Activated CD8-positive, alpha-beta memory T cell treated with anti-CD3 and anti-CD28 coated beads, Interleukin-2, amount 50 U/mL, for 48 hours (primary cell): ENCODE measurements around the gene ABCD3.
"Not testable (repeated sequence)": the region's sequence is repeated elsewhere in the genome, so short reads cannot be mapped to it uniquely, and the experiment has no call there.

ENCODE experiments used
- DNase-seq: peaks from one replicate; pipeline ENCODE4 v3.0.0-alpha.2; 2020

ABCD3 gene

DNA sequence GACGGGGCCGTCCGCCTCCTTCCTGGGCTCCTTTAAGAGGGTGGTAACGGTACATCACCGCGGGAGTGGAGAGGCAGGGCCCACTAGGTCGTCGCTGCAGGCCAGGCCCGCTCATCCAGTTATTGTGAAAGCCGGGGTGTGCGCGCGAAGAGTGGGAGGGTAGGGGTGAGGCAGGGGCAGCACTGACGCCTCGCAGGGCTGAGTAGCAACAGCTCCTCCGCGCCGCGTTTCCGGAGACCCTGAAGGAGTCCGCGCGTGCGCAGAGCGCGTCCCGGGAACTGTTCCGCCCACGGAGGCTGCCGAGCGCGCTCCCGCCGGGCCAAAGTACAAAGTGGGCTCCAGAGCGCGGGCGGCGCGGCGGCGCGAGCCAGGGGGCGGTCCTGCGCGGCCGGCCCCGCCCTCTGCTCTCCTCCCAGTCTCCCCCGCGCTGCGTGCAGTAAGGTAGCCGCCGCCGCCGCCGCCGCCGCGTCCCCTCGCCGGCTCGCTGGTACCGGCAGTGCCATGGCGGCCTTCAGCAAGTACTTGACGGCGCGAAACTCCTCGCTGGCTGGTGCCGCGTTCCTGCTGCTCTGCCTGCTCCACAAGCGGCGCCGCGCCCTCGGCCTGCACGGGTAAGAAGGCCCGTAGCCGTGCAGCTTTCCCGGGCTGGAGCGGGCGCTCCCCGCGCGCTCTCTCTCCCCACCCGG is at the start of gene ABCD3:
Gene ABCD3, plus strand, starts transcription at position 412 of the 686 bp plus-strand sequence. Its CDS starts 90 bp downstream, at position 502.
- DNase-seq: peak; percentile 99

DNA sequence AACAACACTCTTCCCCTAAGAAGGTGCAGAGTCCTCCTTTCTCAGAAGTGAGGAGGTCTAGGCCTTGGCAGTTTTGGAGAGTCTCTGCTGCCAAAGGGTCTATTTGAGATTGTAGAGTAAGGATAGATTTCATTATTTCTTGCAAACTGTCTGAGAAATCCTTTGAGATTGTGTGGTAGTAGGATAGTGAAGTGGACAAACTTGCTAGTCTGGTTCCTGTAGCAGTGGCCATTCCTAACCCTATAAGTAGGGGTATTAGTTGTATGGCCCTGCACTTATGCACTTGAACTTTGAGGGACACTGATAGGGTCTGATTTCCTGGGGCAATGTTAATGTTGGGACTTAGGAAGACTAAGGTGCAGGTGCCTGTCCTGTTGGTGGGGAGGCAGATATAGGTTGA is 45.4 kb upstream of the ABCD3 start:
- DNase-seq: not testable (repeated sequence)

DNA sequence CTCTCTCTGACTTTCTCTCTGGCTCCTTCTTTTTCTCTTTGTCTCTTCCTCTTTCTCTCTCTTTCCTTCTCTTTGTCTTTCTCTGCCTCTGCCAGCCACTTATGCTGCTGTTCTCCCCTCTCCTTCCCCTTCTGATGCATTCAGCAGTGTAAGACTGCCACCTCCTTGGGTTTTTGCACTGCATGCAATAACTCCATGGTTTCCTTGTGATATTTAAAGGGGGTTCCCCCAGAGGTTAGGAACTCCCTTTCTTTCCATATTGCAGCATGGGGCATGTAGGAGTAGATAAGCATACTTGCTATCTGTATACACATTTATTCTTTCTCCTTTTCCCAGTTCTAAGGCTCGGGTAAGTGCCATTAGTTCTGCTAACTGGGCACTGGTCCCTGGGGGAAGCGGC is 44.9 kb upstream of the ABCD3 start:
- DNase-seq: not testable (repeated sequence)

DNA sequence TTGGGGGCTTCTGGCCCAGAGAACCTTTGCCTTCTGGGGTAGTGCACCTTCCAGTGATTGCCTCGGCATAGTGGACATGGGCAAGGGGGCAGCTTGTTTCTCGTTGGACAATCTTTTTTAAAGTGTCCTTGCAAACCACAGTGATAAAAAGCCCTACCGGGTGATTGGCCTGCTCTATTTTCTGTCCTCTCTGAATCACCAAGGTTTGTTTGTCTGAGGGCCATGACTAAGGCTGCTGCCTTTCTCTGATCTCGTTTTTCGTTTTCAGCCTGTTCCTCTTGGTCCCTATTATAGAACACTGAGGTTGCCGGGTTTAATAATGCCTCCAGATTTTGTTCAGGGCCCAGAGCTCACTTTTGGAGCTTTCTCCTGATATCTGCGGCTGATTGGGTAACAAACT is 42.5 kb upstream of the ABCD3 start:
- not testable (repeated sequence) for DNase-seq

DNA sequence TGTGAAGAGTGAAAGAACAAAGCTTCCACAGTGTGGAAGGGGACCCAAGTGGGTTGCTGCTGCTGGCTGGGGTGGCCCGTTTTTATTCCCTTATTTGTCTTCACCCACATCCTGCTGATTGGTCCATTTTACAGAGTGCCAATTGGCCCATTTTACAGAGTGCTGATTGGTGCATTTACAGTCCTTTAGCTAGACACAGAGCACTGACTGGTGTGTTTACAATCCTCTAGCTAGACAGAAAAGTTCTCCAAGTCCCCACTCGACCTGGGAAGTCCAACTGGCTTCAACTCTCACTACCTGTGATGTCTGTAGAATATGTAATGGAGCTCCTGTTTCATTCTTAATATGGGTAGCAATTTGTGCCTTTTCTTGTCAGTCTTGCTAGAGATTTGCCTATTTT is 39.7 kb upstream of the ABCD3 start:
- DNase-seq: not testable (repeated sequence)

DNA sequence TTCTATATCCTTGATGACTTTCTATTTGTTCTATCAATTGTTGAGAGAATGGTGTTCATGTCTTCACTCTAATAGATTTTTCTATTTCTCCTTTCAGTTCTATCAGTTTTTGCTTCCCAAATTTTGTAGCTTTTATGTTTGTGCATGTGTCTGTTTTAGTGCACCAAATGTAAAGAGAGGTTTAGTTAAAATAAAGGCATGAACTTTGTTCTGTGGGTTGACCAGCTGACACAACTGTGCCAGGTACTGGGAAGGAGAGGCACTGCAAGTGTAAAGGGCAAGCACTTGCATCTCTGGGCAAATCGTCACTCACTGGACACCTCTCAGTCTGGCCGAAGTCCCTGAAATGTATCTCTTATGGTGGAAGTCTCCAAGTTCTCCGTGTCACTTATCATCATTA is 38.6 kb upstream of the ABCD3 start:
- no peak for DNase-seq

DNA sequence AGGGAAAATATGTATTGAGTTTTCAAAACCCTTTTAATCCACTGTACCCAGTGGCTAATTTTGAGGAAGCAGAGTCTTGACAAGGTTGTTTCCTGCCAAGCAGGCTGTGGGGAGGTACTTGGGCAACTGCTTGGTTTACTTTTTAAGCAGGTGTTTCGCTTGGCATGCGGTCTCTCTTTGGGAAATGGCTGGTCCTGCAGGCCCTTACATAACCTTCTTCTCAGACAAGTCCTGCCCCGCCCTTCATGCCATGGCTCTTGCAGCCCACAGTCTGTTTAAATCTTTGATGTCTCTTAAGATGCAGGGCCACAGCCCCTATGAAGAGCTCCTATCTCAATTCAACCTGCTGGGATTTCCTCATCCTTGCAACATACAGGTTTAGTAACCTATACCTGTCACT is 36.0 kb upstream of the ABCD3 start:
- DNase-seq: no peak

DNA sequence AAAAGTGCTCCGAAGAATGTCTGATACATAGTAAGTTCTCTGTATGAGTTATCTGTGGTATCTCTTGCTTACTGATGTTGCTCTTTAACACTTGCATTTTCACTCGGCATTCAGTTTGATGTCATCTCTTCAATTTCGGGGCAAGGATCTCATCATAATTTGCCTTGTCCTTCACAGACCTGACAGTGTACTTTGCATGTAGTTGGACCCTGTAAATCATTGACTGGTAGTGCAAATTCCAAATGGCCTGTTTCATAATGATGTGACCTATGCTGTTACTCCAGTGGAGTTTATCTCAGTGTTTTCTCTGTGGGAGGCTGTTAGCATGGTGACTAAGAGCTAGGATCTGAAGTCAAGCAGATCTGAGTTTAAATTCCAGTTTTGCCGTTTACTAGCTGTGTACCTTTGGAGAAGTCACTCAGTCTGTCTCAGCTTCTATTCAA is 34.2 kb upstream of the ABCD3 start:
- no peak for DNase-seq

DNA sequence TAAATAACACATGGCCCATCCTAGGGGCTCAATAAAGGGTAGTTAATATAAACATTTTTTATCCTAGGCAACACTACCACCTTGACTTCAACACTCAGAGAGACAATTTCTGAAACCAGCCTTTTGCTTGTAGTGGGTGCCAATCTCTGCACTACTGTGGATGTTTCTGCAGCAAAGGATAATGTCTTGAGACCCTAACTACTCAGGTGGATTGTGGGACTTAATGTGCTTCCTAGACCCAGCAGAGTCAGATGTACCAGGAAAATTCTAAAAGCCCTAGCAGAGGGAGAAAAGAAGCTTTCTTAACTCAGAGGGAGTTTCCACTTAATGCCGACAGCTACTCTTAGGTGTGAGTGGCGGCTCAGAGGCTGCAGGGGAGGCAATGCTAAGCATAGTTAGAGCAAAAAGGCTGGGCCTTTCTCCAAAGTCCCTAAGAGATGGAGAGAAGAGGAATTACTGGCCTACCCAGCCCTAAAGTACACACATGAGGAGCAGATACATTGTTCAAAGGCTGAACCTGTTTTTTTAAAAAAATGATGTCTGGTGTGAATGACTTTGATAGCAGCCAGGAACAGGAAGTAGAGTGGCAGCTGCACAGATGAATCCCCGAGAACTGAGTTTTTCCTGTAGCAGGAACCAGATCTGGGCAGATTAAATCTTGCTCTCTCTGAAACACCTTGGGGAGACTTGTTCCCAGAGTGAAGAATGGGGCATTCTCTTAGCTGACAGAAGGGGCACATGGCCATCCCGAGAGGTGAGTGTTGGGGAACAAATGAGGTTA is 33.5 kb upstream of the ABCD3 start:
- DNase-seq: no peak

DNA sequence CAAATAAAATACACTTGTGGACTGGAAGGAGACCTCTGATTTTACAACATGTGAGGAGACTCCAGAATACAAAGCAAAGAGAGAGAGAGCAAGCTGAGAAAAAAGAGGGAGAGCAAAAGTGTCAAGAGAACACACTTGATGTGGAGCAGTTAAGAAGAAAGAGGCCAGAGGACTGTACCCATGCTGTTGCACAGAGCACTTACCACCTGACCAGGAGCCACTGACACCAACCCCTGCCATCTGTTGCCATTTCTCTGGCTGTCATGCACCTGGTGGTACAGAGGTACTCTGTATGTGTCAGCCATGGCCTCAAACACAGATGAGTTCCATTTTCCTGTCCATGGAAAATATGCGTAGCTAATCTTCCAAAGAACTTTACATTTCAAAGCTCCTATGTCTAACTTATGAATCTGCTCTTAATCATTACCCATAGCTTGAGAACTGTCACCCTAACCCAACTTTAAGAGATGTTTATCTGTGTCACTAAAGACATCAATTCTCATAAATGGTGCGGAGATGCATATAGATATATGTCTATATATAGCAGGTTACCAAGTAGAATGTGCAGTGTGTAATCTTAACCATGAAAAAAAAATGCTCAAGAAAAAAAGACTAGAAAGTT is 32.8 kb upstream of the ABCD3 start:
- peak; percentile 73 for DNase-seq

DNA sequence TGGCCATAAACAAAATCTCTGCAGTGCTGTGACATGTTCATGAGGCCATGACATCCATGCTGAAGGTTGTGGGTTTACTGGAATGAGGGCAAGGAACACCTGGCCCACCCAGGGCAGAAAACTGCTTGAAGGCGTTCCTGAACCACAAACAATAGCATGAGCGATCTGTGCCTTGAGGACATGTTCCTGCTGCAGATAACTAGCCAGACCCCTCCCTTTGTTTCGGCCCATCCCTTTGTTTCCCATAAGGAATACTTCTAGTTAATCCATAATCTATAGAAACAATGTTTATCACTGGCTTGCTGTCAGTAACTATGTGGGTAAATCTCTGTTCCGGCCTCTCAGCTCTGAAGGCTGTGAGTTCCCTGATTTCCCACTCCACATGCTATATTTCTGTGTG is 28.9 kb upstream of the ABCD3 start:
- no peak for DNase-seq

DNA sequence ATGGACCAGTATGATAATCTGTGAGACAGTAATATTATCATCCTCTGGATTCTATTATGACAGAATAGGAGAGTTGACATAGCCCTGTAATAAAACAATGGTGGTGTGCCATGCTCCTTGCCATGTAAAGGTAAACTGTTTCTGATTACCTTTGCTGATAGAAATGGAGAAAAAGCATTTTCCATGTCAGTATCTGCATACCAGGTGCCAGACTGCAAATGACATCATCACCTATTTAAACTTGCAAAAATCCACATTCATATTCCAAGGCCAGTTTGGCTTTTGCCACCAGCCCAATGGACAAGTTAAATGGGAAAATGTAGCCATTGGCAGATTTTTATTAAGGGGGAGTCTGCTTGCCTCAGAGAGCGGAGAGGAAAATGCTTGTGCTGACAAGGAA is 23.9 kb upstream of the ABCD3 start:
- DNase-seq: no peak

DNA sequence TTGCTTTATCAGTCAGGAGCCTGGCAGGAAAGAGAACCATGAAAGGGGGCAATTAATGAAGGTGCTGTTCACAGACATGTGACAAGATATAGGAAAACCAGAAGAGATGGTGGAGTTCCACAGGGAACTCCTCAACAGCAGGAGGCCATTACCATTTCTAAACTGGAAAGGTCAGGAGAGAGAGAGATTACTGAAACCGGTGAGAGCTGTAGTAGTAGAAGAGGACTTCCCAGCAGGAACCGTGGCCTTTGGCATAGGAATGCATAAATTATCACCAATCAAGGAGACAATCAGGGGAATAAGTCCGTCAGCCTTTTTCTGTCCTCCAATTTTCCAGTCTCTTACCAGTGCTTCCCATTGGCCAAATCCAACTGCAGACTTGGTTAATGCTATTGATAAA is 23.0 kb upstream of the ABCD3 start:
- DNase-seq: no peak

DNA sequence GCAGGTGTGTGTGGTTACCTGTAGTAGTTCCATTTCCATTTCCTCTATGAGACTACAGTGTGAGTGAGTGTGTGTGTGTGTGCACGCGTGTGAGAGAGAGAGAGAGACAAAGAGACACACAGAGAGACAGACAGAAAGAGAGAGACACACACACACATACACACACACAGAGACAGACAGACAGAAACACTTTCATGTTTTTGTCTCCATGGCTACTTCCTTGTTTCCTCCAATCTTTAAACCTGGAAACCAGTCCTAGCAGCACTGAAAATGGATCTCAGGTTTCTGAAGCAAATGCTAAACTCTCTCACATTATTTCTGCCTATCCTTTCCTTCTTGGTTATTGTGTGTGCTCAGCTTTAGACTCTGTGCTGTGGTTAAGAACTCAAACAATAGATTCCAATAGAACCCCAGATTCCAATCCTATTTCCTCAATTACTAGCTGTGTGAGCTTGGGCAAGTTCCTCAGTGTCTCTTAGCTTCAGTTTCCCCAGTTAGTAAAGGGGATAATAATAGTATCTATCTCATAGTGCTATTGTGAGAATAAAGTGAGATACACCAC is 22.4 kb upstream of the ABCD3 start:
- DNase-seq: no peak

DNA sequence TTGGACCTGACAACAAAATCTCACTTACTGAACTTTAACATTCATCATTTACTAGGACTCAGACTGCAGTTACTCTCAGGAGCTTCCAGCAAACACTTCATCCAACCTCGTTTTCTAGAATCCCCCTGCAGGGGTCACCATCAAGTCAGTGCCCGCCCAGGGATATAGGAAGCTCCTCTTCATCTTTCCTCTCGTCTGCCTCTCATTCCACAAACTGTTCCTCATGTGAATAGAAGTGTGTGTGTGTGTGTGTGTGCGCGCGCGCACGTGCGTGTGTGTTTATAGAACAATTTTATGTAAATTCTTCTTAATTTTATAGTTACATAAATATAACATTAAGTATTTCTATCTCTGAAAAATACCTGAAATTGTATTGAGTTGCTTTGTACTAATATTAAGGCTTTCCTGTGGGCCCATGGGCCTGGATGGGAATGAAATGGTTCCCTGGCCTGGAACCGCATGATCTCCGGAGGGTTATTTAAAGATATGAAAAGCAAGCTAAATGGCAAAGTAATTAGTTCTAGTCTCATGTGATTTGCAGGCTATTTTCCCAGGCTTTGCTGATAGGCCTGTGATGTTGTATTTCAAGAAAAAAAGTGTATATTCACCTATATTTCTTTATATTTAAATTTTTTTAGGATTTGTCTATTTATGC is 21.7 kb upstream of the ABCD3 start:
- DNase-seq: no peak

DNA sequence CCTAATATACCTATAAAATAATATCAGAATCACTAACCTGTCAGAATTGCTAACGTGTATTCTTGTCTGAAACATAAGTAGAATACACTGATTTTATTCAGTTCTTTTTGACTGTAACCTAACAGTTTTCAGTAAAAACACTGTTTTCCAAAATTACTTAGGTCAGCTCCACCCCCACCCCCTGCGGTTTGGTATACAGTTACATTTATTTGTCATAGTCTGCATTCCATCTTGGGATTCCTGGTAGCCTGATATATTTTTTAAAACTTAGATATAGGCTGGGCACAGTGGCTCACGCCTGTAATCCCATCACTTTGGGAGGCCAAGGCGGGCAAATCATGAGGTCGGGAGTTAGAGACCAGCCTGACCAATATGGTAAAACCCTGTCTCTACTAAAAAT is 19.8 kb upstream of the ABCD3 start:
- DNase-seq: no peak

DNA sequence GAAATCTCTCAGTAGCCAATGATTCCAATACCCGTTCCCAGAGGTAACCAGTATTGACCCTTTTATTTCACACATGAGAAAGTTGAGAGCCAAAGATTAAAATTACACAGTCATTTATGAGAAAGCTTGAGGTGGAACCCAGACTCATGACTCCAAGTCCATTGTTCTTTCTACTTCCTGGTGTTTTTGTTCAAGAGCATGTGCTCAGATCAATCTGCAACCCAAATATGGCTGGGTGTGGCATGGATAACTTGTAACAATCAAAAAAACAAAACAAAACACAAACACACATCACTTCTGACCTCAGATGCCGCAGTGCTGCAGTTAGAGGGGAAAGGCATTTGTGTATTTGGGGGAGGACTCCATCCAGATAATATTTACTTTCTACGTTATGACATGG is 18.7 kb upstream of the ABCD3 start:
- DNase-seq: no peak

DNA sequence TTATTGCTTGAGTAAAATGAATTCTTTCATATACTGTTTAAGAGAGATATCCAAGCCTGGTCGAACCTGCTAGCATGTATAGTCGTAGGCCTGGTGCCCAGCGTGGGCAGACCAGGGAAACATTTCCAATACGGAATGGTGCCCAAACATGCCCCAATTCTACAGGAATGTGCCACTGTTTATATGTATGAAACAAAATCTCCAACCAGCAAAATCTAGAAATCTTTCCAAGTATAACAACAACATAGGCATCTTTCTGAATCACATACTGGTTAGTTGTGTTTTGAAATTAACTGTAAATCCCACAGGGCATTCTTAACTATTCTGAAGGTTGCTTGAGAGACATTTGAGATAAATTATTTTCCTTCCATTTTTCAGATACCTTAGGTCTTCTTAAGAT is 17.0 kb upstream of the ABCD3 start:
- DNase-seq: no peak

DNA sequence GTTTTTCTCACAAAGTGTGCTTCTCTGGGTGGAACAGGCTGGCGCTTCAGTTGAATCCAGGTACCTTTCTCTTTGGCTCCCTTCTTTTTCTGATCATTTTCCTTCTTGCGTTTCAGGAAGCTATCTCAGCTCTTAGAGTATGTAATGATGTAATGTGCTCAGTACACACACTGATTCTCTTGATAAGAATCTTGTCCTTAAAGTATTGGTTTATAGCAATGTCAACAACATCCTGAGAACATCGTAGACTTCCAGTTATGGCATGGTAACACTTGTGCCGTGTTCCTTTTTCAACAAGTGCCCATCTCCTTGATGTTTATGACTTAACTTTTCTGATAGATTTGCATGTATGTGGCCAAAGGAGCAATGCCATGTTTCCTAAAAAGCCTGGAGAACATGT is 11.7 kb upstream of the ABCD3 start:
- DNase-seq: no peak

DNA sequence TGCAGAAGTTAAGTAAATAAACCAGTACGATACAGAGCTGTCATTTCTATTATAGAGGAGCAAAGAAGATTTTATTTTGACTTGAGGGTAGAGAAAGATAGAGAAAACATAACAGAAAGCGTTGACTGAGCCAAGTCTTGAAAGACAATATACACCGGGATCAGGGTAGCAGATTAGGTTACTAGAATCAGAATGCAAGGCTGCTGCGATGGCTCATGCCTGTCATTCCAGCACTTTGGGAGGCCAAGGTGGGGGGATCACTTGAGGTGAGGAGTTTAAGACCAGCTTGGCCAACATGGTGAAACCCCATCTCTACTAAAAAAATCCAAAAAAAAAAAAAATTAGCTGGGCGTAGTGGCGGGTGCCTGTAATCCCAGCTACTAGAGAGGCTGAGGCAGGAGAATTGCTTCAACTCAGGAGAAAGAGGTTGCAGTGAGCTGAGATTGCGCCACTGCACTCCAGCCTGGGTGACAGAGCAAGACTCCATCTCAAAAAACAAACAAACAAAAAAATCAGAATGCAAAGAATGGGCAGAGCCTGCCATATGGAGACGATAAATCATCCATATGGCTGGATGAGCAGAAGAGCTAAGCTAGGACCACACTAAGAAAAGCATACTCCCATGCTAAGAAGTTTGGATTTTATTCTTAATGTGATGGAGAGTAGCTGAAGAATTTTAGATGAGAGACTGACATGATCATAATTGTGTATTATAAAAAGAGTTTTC is 9.9 kb upstream of the ABCD3 start:
- DNase-seq: no peak

DNA sequence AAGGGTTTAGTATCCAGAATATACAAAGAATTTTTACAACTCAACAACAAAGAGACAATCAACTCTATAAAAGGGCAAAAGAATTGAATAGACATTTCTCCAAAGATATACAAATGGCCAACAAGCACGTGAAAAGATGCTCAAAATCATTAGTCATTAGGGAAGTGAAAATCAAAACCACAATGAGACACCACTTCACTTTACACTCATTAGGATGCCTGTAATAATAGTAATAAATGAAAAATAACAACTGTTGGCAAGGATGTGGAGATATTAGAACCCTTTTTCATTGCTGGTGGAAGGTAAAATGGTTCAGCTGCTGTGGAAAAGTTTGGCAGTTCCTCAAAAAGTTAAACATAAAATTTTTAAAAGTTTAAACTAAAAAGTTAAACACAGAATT is 7.0 kb upstream of the ABCD3 start:
- DNase-seq: no peak

DNA sequence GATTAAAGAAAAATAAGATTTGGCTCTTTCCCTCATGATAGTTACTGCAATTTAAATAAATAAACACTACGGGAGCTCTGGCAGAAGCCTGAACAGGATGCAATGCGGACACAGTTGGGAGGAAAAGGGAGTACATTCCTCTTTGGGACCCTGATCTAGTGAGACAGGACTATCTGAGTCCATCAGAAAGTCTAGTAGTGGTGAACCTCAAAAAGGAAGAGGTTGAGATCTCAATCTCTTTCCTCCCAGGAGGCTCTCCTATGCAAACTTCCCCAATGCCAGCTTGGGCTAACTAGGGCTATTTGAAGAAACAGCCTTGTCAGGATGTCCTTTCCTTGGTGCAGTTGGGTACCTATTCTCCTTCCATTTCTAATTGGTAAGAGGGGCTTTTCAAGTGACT is 4.9 kb upstream of the ABCD3 start:
- DNase-seq: no peak
